ENCODE data around the gene INSR. TPM values are rescaled to one million over a fixed set of nuclear protein-coding genes. Genes with fewer than 3 reads are reported as not detected.

INSR gene
- total RNA-seq, 1 experiment from 2014 or later: 35.9 TPM

DNA sequence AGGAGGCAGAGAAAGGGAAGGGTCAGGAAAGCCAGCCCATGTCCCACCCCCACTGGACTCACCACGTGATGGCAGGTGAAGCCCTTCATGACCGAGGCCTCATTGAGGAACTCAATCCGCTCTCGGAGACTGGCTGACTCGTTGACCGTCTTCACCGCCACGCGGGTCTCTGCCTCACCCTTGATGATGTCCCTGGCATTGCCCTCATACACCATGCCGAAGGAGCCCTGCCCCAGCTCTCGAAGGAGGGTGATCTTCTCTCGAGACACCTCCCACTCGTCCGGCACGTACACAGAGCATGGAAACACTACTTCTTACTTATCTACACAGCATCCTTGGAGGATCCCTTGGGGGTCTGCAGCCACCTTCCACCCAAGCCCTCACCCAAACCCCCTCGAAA, 169.0 kb downstream of the INSR start (continued):
- TF ChIP-seq, protein P1, sequence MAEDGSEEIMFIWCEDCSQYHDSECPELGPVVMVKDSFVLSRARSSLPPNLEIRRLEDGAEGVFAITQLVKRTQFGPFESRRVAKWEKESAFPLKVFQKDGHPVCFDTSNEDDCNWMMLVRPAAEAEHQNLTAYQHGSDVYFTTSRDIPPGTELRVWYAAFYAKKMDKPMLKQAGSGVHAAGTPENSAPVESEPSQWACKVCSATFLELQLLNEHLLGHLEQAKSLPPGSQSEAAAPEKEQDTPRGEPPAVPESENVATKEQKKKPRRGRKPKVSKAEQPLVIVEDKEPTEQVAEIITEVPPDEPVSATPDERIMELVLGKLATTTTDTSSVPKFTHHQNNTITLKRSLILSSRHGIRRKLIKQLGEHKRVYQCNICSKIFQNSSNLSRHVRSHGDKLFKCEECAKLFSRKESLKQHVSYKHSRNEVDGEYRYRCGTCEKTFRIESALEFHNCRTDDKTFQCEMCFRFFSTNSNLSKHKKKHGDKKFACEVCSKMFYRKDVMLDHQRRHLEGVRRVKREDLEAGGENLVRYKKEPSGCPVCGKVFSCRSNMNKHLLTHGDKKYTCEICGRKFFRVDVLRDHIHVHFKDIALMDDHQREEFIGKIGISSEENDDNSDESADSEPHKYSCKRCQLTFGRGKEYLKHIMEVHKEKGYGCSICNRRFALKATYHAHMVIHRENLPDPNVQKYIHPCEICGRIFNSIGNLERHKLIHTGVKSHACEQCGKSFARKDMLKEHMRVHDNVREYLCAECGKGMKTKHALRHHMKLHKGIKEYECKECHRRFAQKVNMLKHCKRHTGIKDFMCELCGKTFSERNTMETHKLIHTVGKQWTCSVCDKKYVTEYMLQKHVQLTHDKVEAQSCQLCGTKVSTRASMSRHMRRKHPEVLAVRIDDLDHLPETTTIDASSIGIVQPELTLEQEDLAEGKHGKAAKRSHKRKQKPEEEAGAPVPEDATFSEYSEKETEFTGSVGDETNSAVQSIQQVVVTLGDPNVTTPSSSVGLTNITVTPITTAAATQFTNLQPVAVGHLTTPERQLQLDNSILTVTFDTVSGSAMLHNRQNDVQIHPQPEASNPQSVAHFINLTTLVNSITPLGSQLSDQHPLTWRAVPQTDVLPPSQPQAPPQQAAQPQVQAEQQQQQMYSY (CRISPR knock-in tag; IDR thresholded peaks at IDR 0.05): no peak
- TF ChIP-seq ZNF396 (CRISPR knock-in tag; IDR thresholded peaks at IDR 0.05; ENCODE audit: borderline replicate concordance): no peak
- TF ChIP-seq, protein P2, sequence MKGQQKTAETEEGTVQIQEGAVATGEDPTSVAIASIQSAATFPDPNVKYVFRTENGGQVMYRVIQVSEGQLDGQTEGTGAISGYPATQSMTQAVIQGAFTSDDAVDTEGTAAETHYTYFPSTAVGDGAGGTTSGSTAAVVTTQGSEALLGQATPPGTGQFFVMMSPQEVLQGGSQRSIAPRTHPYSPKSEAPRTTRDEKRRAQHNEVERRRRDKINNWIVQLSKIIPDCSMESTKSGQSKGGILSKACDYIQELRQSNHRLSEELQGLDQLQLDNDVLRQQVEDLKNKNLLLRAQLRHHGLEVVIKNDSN (CRISPR knock-in tag; IDR thresholded peaks at IDR 0.05): no peak

DNA sequence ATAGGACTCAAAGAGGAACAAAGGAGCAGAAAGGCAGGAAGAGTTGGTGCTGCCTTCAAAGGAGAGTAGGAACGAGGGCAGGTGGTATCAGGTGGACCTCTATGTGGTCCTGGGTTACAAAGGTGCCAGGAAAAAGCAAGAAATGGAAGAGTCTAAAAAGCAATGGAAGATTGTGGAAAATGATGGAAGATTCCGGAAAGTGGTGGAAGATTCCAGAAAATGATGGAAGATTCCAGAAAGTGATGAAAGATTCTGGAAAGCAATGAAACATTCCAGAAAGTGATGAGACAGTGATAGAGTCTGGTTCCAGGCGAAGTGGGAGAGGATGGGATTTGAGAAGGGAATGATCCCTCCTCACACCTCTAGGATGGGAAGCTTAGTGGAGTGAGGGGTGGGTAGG, 169.4 kb downstream of the INSR start:
- TF ChIP-seq, protein P3, sequence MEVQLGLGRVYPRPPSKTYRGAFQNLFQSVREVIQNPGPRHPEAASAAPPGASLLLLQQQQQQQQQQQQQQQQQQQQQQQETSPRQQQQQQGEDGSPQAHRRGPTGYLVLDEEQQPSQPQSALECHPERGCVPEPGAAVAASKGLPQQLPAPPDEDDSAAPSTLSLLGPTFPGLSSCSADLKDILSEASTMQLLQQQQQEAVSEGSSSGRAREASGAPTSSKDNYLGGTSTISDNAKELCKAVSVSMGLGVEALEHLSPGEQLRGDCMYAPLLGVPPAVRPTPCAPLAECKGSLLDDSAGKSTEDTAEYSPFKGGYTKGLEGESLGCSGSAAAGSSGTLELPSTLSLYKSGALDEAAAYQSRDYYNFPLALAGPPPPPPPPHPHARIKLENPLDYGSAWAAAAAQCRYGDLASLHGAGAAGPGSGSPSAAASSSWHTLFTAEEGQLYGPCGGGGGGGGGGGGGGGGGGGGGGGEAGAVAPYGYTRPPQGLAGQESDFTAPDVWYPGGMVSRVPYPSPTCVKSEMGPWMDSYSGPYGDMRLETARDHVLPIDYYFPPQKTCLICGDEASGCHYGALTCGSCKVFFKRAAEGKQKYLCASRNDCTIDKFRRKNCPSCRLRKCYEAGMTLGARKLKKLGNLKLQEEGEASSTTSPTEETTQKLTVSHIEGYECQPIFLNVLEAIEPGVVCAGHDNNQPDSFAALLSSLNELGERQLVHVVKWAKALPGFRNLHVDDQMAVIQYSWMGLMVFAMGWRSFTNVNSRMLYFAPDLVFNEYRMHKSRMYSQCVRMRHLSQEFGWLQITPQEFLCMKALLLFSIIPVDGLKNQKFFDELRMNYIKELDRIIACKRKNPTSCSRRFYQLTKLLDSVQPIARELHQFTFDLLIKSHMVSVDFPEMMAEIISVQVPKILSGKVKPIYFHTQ (CRISPR knock-in tag; IDR thresholded peaks at IDR 0.05): no peak
- TF ChIP-seq, protein P4, sequence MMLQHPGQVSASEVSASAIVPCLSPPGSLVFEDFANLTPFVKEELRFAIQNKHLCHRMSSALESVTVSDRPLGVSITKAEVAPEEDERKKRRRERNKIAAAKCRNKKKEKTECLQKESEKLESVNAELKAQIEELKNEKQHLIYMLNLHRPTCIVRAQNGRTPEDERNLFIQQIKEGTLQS (CRISPR knock-in tag; conservative IDR thresholded peaks at IDR 0.05): no peak
- no peak for TF ChIP-seq JUN (CRISPR knock-in tag; IDR thresholded peaks at IDR 0.05)
- TF ChIP-seq ZNF423 (CRISPR knock-in tag; IDR thresholded peaks at IDR 0.05): no peak
- no peak for TF ChIP-seq TP53 (CRISPR knock-in tag; IDR thresholded peaks at IDR 0.05)
- TF ChIP-seq, protein P5, sequence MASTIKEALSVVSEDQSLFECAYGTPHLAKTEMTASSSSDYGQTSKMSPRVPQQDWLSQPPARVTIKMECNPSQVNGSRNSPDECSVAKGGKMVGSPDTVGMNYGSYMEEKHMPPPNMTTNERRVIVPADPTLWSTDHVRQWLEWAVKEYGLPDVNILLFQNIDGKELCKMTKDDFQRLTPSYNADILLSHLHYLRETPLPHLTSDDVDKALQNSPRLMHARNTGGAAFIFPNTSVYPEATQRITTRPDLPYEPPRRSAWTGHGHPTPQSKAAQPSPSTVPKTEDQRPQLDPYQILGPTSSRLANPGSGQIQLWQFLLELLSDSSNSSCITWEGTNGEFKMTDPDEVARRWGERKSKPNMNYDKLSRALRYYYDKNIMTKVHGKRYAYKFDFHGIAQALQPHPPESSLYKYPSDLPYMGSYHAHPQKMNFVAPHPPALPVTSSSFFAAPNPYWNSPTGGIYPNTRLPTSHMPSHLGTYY (CRISPR knock-in tag; IDR thresholded peaks at IDR 0.05): no peak
- no peak for TF ChIP-seq ZNF263 (CRISPR knock-in tag; IDR thresholded peaks at IDR 0.05; ENCODE audit: low read depth)
- TF ChIP-seq, protein P6, sequence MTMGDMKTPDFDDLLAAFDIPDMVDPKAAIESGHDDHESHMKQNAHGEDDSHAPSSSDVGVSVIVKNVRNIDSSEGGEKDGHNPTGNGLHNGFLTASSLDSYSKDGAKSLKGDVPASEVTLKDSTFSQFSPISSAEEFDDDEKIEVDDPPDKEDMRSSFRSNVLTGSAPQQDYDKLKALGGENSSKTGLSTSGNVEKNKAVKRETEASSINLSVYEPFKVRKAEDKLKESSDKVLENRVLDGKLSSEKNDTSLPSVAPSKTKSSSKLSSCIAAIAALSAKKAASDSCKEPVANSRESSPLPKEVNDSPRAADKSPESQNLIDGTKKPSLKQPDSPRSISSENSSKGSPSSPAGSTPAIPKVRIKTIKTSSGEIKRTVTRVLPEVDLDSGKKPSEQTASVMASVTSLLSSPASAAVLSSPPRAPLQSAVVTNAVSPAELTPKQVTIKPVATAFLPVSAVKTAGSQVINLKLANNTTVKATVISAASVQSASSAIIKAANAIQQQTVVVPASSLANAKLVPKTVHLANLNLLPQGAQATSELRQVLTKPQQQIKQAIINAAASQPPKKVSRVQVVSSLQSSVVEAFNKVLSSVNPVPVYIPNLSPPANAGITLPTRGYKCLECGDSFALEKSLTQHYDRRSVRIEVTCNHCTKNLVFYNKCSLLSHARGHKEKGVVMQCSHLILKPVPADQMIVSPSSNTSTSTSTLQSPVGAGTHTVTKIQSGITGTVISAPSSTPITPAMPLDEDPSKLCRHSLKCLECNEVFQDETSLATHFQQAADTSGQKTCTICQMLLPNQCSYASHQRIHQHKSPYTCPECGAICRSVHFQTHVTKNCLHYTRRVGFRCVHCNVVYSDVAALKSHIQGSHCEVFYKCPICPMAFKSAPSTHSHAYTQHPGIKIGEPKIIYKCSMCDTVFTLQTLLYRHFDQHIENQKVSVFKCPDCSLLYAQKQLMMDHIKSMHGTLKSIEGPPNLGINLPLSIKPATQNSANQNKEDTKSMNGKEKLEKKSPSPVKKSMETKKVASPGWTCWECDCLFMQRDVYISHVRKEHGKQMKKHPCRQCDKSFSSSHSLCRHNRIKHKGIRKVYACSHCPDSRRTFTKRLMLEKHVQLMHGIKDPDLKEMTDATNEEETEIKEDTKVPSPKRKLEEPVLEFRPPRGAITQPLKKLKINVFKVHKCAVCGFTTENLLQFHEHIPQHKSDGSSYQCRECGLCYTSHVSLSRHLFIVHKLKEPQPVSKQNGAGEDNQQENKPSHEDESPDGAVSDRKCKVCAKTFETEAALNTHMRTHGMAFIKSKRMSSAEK (CRISPR knock-in tag; IDR thresholded peaks at IDR 0.05; ENCODE audit: borderline replicate concordance): no peak
- H3K36me3 Mint-ChIP-seq: peaks cover 72% of the 10 kb centered on the region
- ATAC-seq: no peak
- no peak overlapping the region for H3K27ac Mint-ChIP-seq
- H3K4me3 Mint-ChIP-seq: no peak overlapping the region
- H3K4me1 Mint-ChIP-seq: no peaks in the 10 kb centered on the region
- ChIA-PET CTCF (no interaction called here), POLR2A (interaction anchor here (1.1 kb wide), 1 partner anchor 11 kb away, joined by 5 read pairs; no protein-coding TSS in a partner anchor)
- peaks cover 30% of the 10 kb centered on the region for H3K9me3 Mint-ChIP-seq
- DNase-seq (ENCODE audit: low spot score): no peak
- H3K27me3 Mint-ChIP-seq (ENCODE audit: low read depth): no peaks in the 10 kb centered on the region; the same call in 1 of the 2 replicates

Measured in WTC11 (cell line).